Cardiac muscle cell (in vitro differentiated cells and primary cell): ENCODE results near the gene INPP4A. TPM values are rescaled to one million over a fixed set of nuclear protein-coding genes. Genes with fewer than 3 reads are reported as not detected.

Experiments
- DNase-seq, 2 donors: peaks; one replicate each; pipeline versions ENCODE4 v3.0.0 to v3.0.0-alpha.2; 2010 to 2017; ENCODE audit warnings: low read depth in 1 of 2, low spot score in 1 of 2
- H3K27ac ChIP-seq: fragments of 200-600 bp; sonication (generic); 2 replicates; pipeline ENCODE4 v1.5.1; 2016
- H3K27me3 ChIP-seq: fragments of 200-600 bp; sonication (generic); 2 replicates; pipeline ENCODE4 v1.6.0; 2016; ENCODE audit warnings: control low read depth
- H3K36me3 ChIP-seq: fragments of 200-600 bp; sonication (generic); 2 replicates; pipeline ENCODE4 v1.5.1; 2016; ENCODE audit warnings: control low read depth
- H3K4me1 ChIP-seq: fragments of 200-600 bp; sonication (generic); 2 replicates; pipeline ENCODE4 v1.8.1; 2017; ENCODE audit warnings: low read depth, mild to moderate bottlenecking, mixed run types
- H3K4me3 ChIP-seq: fragments of 200-600 bp; sonication (generic); 2 replicates; pipeline ENCODE4 v1.5.1; 2016; ENCODE audit warnings: mild to moderate bottlenecking
- H3K9me3 ChIP-seq: fragments of 200-600 bp; sonication (generic); 2 replicates; pipeline ENCODE4 v1.5.1; 2017; ENCODE audit warnings: low read depth, mild to moderate bottlenecking, control low read depth
- CTCF ChIP-seq: IDR thresholded peaks from 2 replicates; pipeline ENCODE4 v1.5.1; 2012; ENCODE audit warnings: low read depth, mild to moderate bottlenecking, low read length
- polyA plus RNA-seq: library from polyadenylated mRNA; unstranded; fragments of >200 nt; fragmentation: Nextera tagmentation; extraction: Ambion mirVana; gene quantifications from 2 replicates; pipeline ENCODE4 v1.2.1, GENCODE V29; 2016
- total RNA-seq: library from RNA; depleted of rRNA; stranded (reverse); fragments of >200 nt; gene quantifications from 2 replicates; pipeline ENCODE4 v1.2.3, GENCODE V29; 2016

Gene INPP4A
- total and polyA plus RNA-seq, 2 experiments from 2014 or later: 11.6 to 25.0 TPM

GRCh38 chr2:98509542-98510321, 65.1 kb downstream of the INPP4A start:
- Histone ChIP-seq H3K4me1 (peaks cover 27% of the 10 kb centered on the region), H3K27me3 (peaks cover 11% of the 10 kb centered on the region), H3K27ac (no peak overlapping the region), H3K4me3 (no peak overlapping the region), H3K36me3 (no peaks in the 10 kb centered on the region), H3K9me3 (no peaks in the 10 kb centered on the region)
- no peak for TF ChIP-seq CTCF
- DNase-seq: no peak

DNA sequence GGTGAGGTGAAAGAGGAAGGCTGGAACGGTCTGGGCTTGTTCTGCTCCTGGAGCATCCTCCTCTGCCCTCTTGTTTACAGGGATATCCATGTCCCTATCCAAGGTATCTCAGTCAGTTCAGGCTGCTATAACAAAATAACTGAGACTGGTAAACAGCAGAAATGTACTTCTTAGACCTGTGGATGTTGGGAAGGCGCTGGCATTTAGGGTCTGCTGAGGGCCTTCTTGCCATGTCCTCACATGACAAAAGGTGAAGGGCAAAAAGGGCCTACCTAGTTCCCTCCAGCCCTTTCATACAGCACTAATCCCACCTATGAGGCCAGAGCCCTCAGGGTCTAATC, 65.6 kb downstream of the INPP4A start:
- H3K27me3 ChIP-seq: peaks cover 11% of the 10 kb centered on the region
- no peak for TF ChIP-seq CTCF
- no peak for DNase-seq
- no peaks in the 10 kb centered on the region for H3K9me3 ChIP-seq
- H3K36me3 ChIP-seq: no peaks in the 10 kb centered on the region
- peaks cover 22% of the 10 kb centered on the region for H3K4me1 ChIP-seq
- no peak overlapping the region for H3K27ac ChIP-seq
- no peak overlapping the region for H3K4me3 ChIP-seq

GRCh38 chr2:98511981-98512380, 67.3 kb downstream of the INPP4A start:
- TF ChIP-seq CTCF: no peak
- H3K4me1 ChIP-seq: peaks cover 17% of the 10 kb centered on the region

GRCh38 chr2:98512699-98513098, 68.0 kb downstream of the INPP4A start:
- no peak for TF ChIP-seq CTCF
- no peak overlapping the region for H3K4me3 ChIP-seq
- no peaks in the 10 kb centered on the region for H3K9me3 ChIP-seq
- peaks cover 16% of the 10 kb centered on the region for H3K4me1 ChIP-seq
- no peak overlapping the region for H3K27ac ChIP-seq
- peaks cover 4% of the 10 kb centered on the region for H3K27me3 ChIP-seq
- no peak for DNase-seq
- no peaks in the 10 kb centered on the region for H3K36me3 ChIP-seq

More at GRCh38 chr2:98511981-98512380, 67.3 kb downstream of the INPP4A start:
- DNase-seq: no peak
- Histone ChIP-seq H3K27ac (no peak overlapping the region), H3K36me3 (no peaks in the 10 kb centered on the region), H3K9me3 (no peaks in the 10 kb centered on the region), H3K4me3 (no peak overlapping the region), H3K27me3 (peaks cover 4% of the 10 kb centered on the region)

DNA sequence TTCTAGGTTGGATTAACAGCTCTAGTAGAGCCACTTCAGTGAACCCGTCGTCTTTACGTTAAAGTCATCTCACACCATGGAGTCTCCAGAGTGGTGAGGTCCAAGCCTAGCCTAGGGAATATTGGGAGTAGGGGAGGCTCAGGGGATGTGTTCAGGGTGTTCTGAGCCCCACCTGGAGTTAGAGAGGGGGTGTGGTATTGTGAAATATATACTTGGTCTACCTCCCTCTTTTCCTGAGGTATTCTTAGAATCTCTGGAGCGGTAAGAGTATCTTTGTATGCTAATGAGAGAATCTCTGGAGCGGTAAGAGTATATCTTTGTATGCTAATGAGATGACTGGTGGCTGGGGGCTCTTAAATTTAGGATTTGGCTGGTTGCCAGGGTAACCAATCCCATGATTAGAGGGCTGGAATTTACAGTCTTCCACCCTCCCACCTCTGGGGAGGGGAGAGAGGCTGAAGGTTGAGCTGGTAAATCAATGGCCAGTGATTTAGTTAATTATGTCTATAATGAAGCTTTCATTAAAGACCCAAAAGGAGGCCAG, 69.5 kb downstream of the INPP4A start:
- DNase-seq: no peak
- Histone ChIP-seq H3K4me3 (no peak overlapping the region), H3K36me3 (no peaks in the 10 kb centered on the region), H3K4me1 (peaks cover under 1% of the 10 kb centered on the region), H3K27me3 (peaks cover 4% of the 10 kb centered on the region), H3K27ac (no peak overlapping the region), H3K9me3 (no peaks in the 10 kb centered on the region)
- TF ChIP-seq CTCF: no peak
